Measurements from ENCODE around the gene WBP2. TPM values are rescaled to one million over a fixed set of nuclear protein-coding genes. Genes with fewer than 3 reads are reported as not detected.

WBP2 gene
- total RNA-seq, 2 donors from 2014 or later: 100.0 to 163 TPM

GRCh38 chr17:75846692-75847613, 8.2 kb downstream of the WBP2 start:
- H3K9me3 ChIP-seq: no peaks in the 10 kb centered on the region

GRCh38 chr17:75845933-75846691, 9.0 kb downstream of the WBP2 start:
- Histone ChIP-seq H3K36me3 (peaks cover 51% of the 10 kb centered on the region), H3K9me3 (no peaks in the 10 kb centered on the region), H3K27me3 (no peaks in the 10 kb centered on the region), H3K4me3 (no peak overlapping the region), H3K27ac (peak overlapping the region; percentile 86 to 87), H3K4me1 (peaks cover 0 to 82% of the 10 kb centered on the region in 2 donors)
- no peak for DNase-seq (ENCODE audit: low spot score)
- no peak for TF ChIP-seq CTCF (IDR thresholded peaks at IDR 0.05)

More at GRCh38 chr17:75846692-75847613, 8.2 kb downstream of the WBP2 start:
- H3K36me3 ChIP-seq: peaks cover 58% of the 10 kb centered on the region
- DNase-seq (ENCODE audit: low spot score): no peak
- no peak overlapping the region for H3K4me3 ChIP-seq
- H3K27ac ChIP-seq: peak overlapping the region; percentile 86 to 87
- no peaks in the 10 kb centered on the region for H3K27me3 ChIP-seq
- no peak for TF ChIP-seq CTCF (IDR thresholded peaks at IDR 0.05)
- H3K4me1 ChIP-seq: peaks cover 0 to 91% of the 10 kb centered on the region in 2 donors

- TF ChIP-seq CTCF (IDR thresholded peaks at IDR 0.05): peak; percentile 73 to 82
- H3K4me1 ChIP-seq: peaks cover 0 to 73% of the 10 kb centered on the region in 2 donors
- H3K36me3 ChIP-seq: peaks cover 42% of the 10 kb centered on the region
Observed at GRCh38 chr17:75845058-75845711, 9.9 kb downstream of the WBP2 start.

GRCh38 chr17:75844530-75845057, 10.5 kb downstream of the WBP2 start:
- peak overlapping the region; percentile 24 to 40 for H3K4me3 ChIP-seq
- H3K36me3 ChIP-seq: peaks cover 36% of the 10 kb centered on the region
- no peak for DNase-seq (ENCODE audit: low spot score)
- no peaks in the 10 kb centered on the region for H3K27me3 ChIP-seq
- TF ChIP-seq CTCF (IDR thresholded peaks at IDR 0.05): no peak
- H3K27ac ChIP-seq: peak overlapping the region; percentile 86 to 87
- no peaks in the 10 kb centered on the region for H3K9me3 ChIP-seq
- H3K4me1 ChIP-seq: peaks cover 0 to 67% of the 10 kb centered on the region in 2 donors

More at GRCh38 chr17:75845058-75845711, 9.9 kb downstream of the WBP2 start:
- no peaks in the 10 kb centered on the region for H3K27me3 ChIP-seq
- DNase-seq (ENCODE audit: low spot score): peak; percentile 91
- H3K4me3 ChIP-seq: no peak overlapping the region
- H3K9me3 ChIP-seq: no peaks in the 10 kb centered on the region
- H3K27ac ChIP-seq: peak overlapping the region; percentile 86 to 87
